Measurements from ENCODE around the gene ITGAD. TPM values are rescaled to one million over a fixed set of nuclear protein-coding genes. Genes with fewer than 3 reads are reported as not detected.

The ITGAD gene
- total and polyA plus RNA-seq, 2 donors (not counting 1 experiment from before 2014, with no cell fraction given) = 0.19 TPM; not detected in 1

DNA sequence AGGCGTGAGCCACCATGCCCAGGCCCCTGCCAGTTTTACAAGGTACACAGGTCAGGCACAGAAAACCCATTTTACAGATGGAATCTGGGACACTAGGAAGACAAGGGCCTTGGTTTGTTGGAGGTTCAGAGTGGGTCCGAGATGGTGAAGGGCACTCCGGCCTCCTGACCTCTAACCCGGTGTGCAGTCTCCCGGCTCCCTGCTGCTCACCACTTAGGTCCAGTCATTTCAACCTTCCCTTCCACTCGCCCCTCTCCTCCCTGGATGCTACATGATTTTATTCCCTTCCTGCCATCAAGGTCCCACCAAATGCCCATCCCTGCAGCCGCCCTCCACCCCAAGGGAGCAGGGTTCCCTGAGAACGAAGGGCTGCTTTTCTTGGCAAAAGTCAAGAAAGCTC, 29.4 kb upstream of the ITGAD start:
- ChIA-PET CTCF (interaction anchor here (0.6 to 1.1 kb wide), 2 partner anchors 50 to 157 kb away, joined by 3 read pairs; no protein-coding TSS in a partner anchor), POLR2A (no interaction called here)
- Mint-ChIP-seq H3K4me1 (peaks cover 16% of the 10 kb centered on the region), H3K27ac (no peak overlapping the region), H3K27me3 (no peaks in the 10 kb centered on the region), H3K4me3 (no peak overlapping the region), H3K9me3 (ENCODE audit: insufficient read depth) (no peaks in the 10 kb centered on the region)
- intact Hi-C loops (cut with micrococcal nuclease) = no loop called here
- DNase-seq (no peak), ATAC-seq (ENCODE audit: low read depth) (no peak)
- WGBS (ENCODE audit: insufficient coverage) = 96% methylated on average over 7 of the region's 8 CpGs
- no peak overlapping the region for H2AFZ ChIP-seq (ENCODE audit: insufficient read depth, low read depth, low read length, poor library complexity, severe bottlenecking)
- H3K27me3 ChIP-seq (replicated peaks in 1 of 4; ENCODE audit: control extremely low read depth in 1 of 4, control insufficient read depth in 3 of 4, insufficient read depth in 4 of 4, low read length in 3 of 4) = no peaks in the 10 kb centered on the region
- H3K36me3 ChIP-seq (replicated peaks in 1 of 2; ENCODE audit: control extremely low read depth in 1 of 2, control insufficient read depth in 1 of 2, extremely low read depth in 1 of 2, insufficient read depth in 2 of 2, low read length in 1 of 2) = no peaks in the 10 kb centered on the region
- no peaks in the 10 kb centered on the region for H3K9me3 ChIP-seq (ENCODE audit: control extremely low read depth in 1 of 3, control insufficient read depth in 2 of 3, insufficient read depth in 1 of 3, low read length in 2 of 3)
- peaks cover 0 to 11% of the 10 kb centered on the region in 2 donors for H3K4me1 ChIP-seq (ENCODE audit: control insufficient read depth in 2 of 2, insufficient read depth in 2 of 2, low read length in 2 of 2)
- H4K20me1 ChIP-seq (ENCODE audit: control insufficient read depth, insufficient read depth, low read length, poor library complexity, severe bottlenecking) = no peaks in the 10 kb centered on the region
- no peak overlapping the region for H3K4me3 ChIP-seq (ENCODE audit: control extremely low read depth in 1 of 5, extremely low read depth in 1 of 5, insufficient read depth in 1 of 5, low read depth in 2 of 5, low read length in 4 of 5)
- no peak overlapping the region for H3K27ac ChIP-seq (ENCODE audit: low read length in 2 of 2)
- no peaks in the 10 kb centered on the region for H3K79me2 ChIP-seq (ENCODE audit: control insufficient read depth, insufficient read depth, low read length)
- no peak overlapping the region for H3K4me2 ChIP-seq (replicated peaks; ENCODE audit: low read depth, low read length, poor library complexity, severe bottlenecking)
- H3K9ac ChIP-seq (ENCODE audit: low read length) = no peak overlapping the region
- no peak for TF ChIP-seq EZH2 (IDR thresholded peaks at IDR 0.05; ENCODE audit: borderline replicate concordance, insufficient read depth, low read depth, low read length, poor library complexity, severe bottlenecking)
- TF ChIP-seq, protein P1, sequence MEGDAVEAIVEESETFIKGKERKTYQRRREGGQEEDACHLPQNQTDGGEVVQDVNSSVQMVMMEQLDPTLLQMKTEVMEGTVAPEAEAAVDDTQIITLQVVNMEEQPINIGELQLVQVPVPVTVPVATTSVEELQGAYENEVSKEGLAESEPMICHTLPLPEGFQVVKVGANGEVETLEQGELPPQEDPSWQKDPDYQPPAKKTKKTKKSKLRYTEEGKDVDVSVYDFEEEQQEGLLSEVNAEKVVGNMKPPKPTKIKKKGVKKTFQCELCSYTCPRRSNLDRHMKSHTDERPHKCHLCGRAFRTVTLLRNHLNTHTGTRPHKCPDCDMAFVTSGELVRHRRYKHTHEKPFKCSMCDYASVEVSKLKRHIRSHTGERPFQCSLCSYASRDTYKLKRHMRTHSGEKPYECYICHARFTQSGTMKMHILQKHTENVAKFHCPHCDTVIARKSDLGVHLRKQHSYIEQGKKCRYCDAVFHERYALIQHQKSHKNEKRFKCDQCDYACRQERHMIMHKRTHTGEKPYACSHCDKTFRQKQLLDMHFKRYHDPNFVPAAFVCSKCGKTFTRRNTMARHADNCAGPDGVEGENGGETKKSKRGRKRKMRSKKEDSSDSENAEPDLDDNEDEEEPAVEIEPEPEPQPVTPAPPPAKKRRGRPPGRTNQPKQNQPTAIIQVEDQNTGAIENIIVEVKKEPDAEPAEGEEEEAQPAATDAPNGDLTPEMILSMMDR (IDR thresholded peaks at IDR 0.05) = no peak

DNA sequence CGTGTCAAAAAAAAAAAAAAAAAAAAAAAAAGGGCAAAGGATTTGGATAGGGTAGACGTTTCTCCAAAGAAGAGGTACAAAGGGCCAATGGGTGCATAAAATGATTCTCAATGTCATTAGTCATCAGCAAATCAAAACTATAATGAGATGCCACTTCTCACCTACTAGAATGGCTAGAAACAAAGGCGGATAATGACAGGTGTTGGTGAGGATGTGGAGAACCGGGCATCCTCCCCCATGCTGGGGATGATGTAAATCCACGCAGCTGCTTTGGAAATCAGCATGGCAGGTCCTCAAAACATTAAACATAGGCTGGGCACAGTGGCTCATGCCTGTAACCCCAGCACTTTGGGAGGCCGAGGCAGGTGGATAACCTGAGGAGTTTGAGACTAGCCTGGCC, 28.7 kb upstream of the ITGAD start:
- no peaks in the 10 kb centered on the region for H3K9me3 Mint-ChIP-seq (ENCODE audit: insufficient read depth)
- intact Hi-C loops (cut with micrococcal nuclease) = no loop called here
- no peaks in the 10 kb centered on the region for H3K79me2 ChIP-seq (ENCODE audit: control insufficient read depth, insufficient read depth, low read length)
- DNase-seq (no peak), ATAC-seq (ENCODE audit: low read depth) (no peak)
- H3K36me3 ChIP-seq (replicated peaks in 1 of 2; ENCODE audit: control extremely low read depth in 1 of 2, control insufficient read depth in 1 of 2, extremely low read depth in 1 of 2, insufficient read depth in 2 of 2, low read length in 1 of 2) = no peaks in the 10 kb centered on the region
- no peak overlapping the region for H3K27ac ChIP-seq (ENCODE audit: low read length in 2 of 2)
- no peaks in the 10 kb centered on the region for H3K27me3 ChIP-seq (replicated peaks in 1 of 4; ENCODE audit: control extremely low read depth in 1 of 4, control insufficient read depth in 3 of 4, insufficient read depth in 4 of 4, low read length in 3 of 4)
- no peak overlapping the region for H3K4me3 ChIP-seq (ENCODE audit: control extremely low read depth in 1 of 5, extremely low read depth in 1 of 5, insufficient read depth in 1 of 5, low read depth in 2 of 5, low read length in 4 of 5)
- H3K27ac Mint-ChIP-seq = no peak overlapping the region
- WGBS (ENCODE audit: insufficient coverage) = 86% methylated on average over 2 of the region's 6 CpGs
- TF ChIP-seq, protein P1 (IDR thresholded peaks at IDR 0.05) = no peak
- TF ChIP-seq EZH2 (IDR thresholded peaks at IDR 0.05; ENCODE audit: borderline replicate concordance, insufficient read depth, low read depth, low read length, poor library complexity, severe bottlenecking) = no peak
- H3K4me2 ChIP-seq (replicated peaks; ENCODE audit: low read depth, low read length, poor library complexity, severe bottlenecking) = no peak overlapping the region
- H3K9ac ChIP-seq (ENCODE audit: low read length) = no peak overlapping the region
- peaks cover 0 to 11% of the 10 kb centered on the region in 2 donors for H3K4me1 ChIP-seq (ENCODE audit: control insufficient read depth in 2 of 2, insufficient read depth in 2 of 2, low read length in 2 of 2)
- H3K27me3 Mint-ChIP-seq = no peaks in the 10 kb centered on the region
- POLR2A ChIA-PET = no interaction called here
- CTCF ChIA-PET = interaction anchor here (0.6 to 1.1 kb wide), 2 partner anchors 51 to 158 kb away, joined by 3 read pairs; no protein-coding TSS in a partner anchor
- no peaks in the 10 kb centered on the region for H3K9me3 ChIP-seq (ENCODE audit: control extremely low read depth in 1 of 3, control insufficient read depth in 2 of 3, insufficient read depth in 1 of 3, low read length in 2 of 3)
- no peaks in the 10 kb centered on the region for H4K20me1 ChIP-seq (ENCODE audit: control insufficient read depth, insufficient read depth, low read length, poor library complexity, severe bottlenecking)
- H3K4me3 Mint-ChIP-seq = no peak overlapping the region
- H3K4me1 Mint-ChIP-seq = peaks cover 16% of the 10 kb centered on the region
- H2AFZ ChIP-seq (ENCODE audit: insufficient read depth, low read depth, low read length, poor library complexity, severe bottlenecking) = no peak overlapping the region
